GM19455 (cell line): ENCODE measurements around the gene RANGAP1.
"Not testable (repeated sequence)": the region's sequence is repeated elsewhere in the genome, so short reads cannot be mapped to it uniquely, and the experiment has no call there.

Experiments
- ATAC-seq: cut with Tn5 transposase; IDR thresholded peaks from one replicate; pipeline ENCODE4 v1.9.1; 2021; ENCODE audit not compliant: unreplicated experiment

The RANGAP1 gene

GRCh38 chr22:41261541-41262249 is 24.3 kb downstream of the RANGAP1 start:
- ATAC-seq = no peak

- no peak for ATAC-seq
Observed at GRCh38 chr22:41260871-41261270, 25.1 kb downstream of the RANGAP1 start.

- not testable (repeated sequence) for ATAC-seq
Observed at GRCh38 chr22:41259756-41260155, 26.2 kb downstream of the RANGAP1 start.

- ATAC-seq = no peak
Observed at GRCh38 chr22:41257696-41258095, 28.3 kb downstream of the RANGAP1 start.

- no peak for ATAC-seq
Observed at GRCh38 chr22:41256254-41257253, 29.4 kb downstream of the RANGAP1 start.

GRCh38 chr22:41254230-41254629 is 31.8 kb downstream of the RANGAP1 start:
- ATAC-seq = no peak

- ATAC-seq = no peak
Observed at GRCh38 chr22:41252365-41252764, 33.6 kb downstream of the RANGAP1 start.

GRCh38 chr22:41250127-41250526 is 35.9 kb downstream of the RANGAP1 start:
- ATAC-seq = no peak

GRCh38 chr22:41249442-41249841 is 36.5 kb downstream of the RANGAP1 start:
- ATAC-seq = no peak

GRCh38 chr22:41248758-41249157 is 37.2 kb downstream of the RANGAP1 start:
- no peak for ATAC-seq

- ATAC-seq = no peak
Observed at GRCh38 chr22:41248314-41248713, 37.7 kb downstream of the RANGAP1 start.

- no peak for ATAC-seq
Observed at GRCh38 chr22:41247703-41248102, 38.3 kb downstream of the RANGAP1 start.

GRCh38 chr22:41245917-41246499 is 40.0 kb downstream of the RANGAP1 start:
- no peak for ATAC-seq

- ATAC-seq = no peak
Observed at GRCh38 chr22:41243361-41243760, 42.6 kb downstream of the RANGAP1 start.

GRCh38 chr22:41242396-41243117 is 43.4 kb downstream of the RANGAP1 start:
- no peak for ATAC-seq

GRCh38 chr22:41241133-41241676 is 44.8 kb downstream of the RANGAP1 start:
- ATAC-seq = no peak

- no peak for ATAC-seq
Observed at GRCh38 chr22:41240377-41241132, 45.4 kb downstream of the RANGAP1 start, which contains the start of gene CHADL. Gene CHADL, minus strand, starts transcription at chr22:41240931. Its CDS starts 50 bp downstream, at chr22:41240881.

- no peak for ATAC-seq
Observed at GRCh38 chr22:41239443-41240128, 46.4 kb downstream of the RANGAP1 start.
